HTERT RPE-1 (cell line): Measurements from ENCODE around the gene DNM1.
"Not testable (repeated sequence)": the region's sequence is repeated elsewhere in the genome, so short reads cannot be mapped to it uniquely, and the experiment has no call there.

Experiments used
- in situ Hi-C: fragments of 300-500 bp; cut with MboI; formaldehyde crosslinking; loops from 4 replicates; pipeline ENCODE4 v1.14.3; 2020; ENCODE audit warnings: low sequenced_read_pairs

Gene DNM1

GRCh38 chr9:128271512-128271911 lies 68.3 kb downstream of the DNM1 start:
- in situ Hi-C loops: no loop called here

- in situ Hi-C loops: no loop called here
Observed at GRCh38 chr9:128274245-128274644, 71.1 kb downstream of the DNM1 start.

- in situ Hi-C loops: no loop called here
Observed at GRCh38 chr9:128275198-128276007, 72.2 kb downstream of the DNM1 start, which contains the start of gene GOLGA2. GOLGA2 (minus strand) TSS chr9:128276007; CDS start chr9:128275976, 31 bp downstream.

GRCh38 chr9:128276008-128276573 lies 72.9 kb downstream of the DNM1 start, which contains the start of gene SWI5:
SWI5 (plus strand) TSS chr9:128276276.
- in situ Hi-C loops: no loop called here

GRCh38 chr9:128276574-128277270 lies 73.5 kb downstream of the DNM1 start:
- in situ Hi-C loops: no loop called here

GRCh38 chr9:128279088-128280073 lies 76.2 kb downstream of the DNM1 start:
- in situ Hi-C loops: not testable (repeated sequence)

GRCh38 chr9:128280084-128280622 lies 77.0 kb downstream of the DNM1 start:
- in situ Hi-C loops: no loop called here

- in situ Hi-C loops: no loop called here
Observed at GRCh38 chr9:128282500-128282899, 79.3 kb downstream of the DNM1 start.

- in situ Hi-C loops: no loop called here
Observed at GRCh38 chr9:128285033-128285784, 82.0 kb downstream of the DNM1 start.

GRCh38 chr9:128286440-128286839 lies 83.3 kb downstream of the DNM1 start:
- in situ Hi-C loops: no loop called here

- in situ Hi-C loops: no loop called here
Observed at GRCh38 chr9:128288273-128289004, 85.3 kb downstream of the DNM1 start.

GRCh38 chr9:128292009-128292408 lies 88.8 kb downstream of the DNM1 start:
- in situ Hi-C loops: no loop called here

GRCh38 chr9:128293091-128293490 lies 89.9 kb downstream of the DNM1 start:
- in situ Hi-C loops: no loop called here

- in situ Hi-C loops: no loop called here
Observed at GRCh38 chr9:128294142-128294541, 91.0 kb downstream of the DNM1 start.

- in situ Hi-C loops: no loop called here
Observed at GRCh38 chr9:128296340-128297220, 93.4 kb downstream of the DNM1 start.

GRCh38 chr9:128297221-128297773 lies 94.1 kb downstream of the DNM1 start:
- in situ Hi-C loops: no loop called here
